Endothelial cell of umbilical vein (primary cell): ENCODE data around the gene PFN3. TPM values are rescaled to one million over a fixed set of nuclear protein-coding genes. Genes with fewer than 3 reads are reported as not detected.

Source experiments
- BruUV-seq: library from RNA; stranded (reverse); fragments of 400-500 nt; replicated peaks from 2 replicates; lab custom pipeline; 2021; lab: Mats Ljungman, UMichigan
- CTCF ChIA-PET: fragments of 300-600, 350-600 bp; sonication (Branson Sonifier 250); formaldehyde crosslinking; loops from one replicate; lab custom pipeline; 2021; ENCODE audit warnings: antibody characterized with exemption, inconsistent platforms; lab: Charles Lee
- POLR2A ChIA-PET: fragments of 300-600, 350-600 bp; sonication (Branson Sonifier 250); formaldehyde crosslinking; loops from one replicate; lab custom pipeline; 2021; ENCODE audit warnings: antibody characterized with exemption, inconsistent platforms; lab: Charles Lee
- DNase-seq: peaks from one replicate; pipeline ENCODE4 v3.0.0-alpha.2; 2011; ENCODE audit warnings: low read depth, low spot score
- FAIRE-seq: peaks from 2 replicates; lab custom pipeline; 2011; peaks lifted over from hg19 to GRCh38; lab: Jason Lieb, UNC
- H2AFZ ChIP-seq: 2 replicates; pipeline ENCODE4 v1.6.0; 2012; ENCODE audit warnings: low read depth, low read length, control low read depth, inconsistent platforms
- H3K27ac ChIP-seq: 2 replicates; pipeline ENCODE4 v1.5.1; 2011; ENCODE audit warnings: low read depth, mild to moderate bottlenecking, control low read depth, low read length, moderate library complexity; ENCODE audit not compliant: insufficient read depth
- H3K27me3 ChIP-seq, 2 experiments: 2 replicates each; pipeline versions ENCODE4 v1.6.0 to v1.6.1; 2011; ENCODE audit warnings: low read length in 2 of 2, mixed read lengths in 1 of 2; ENCODE audit not compliant: control insufficient read depth in 2 of 2, insufficient read depth in 2 of 2
- H3K36me3 ChIP-seq, 2 experiments: 2 replicates in 1 of 2; 3 replicates in 1 of 2; pipeline ENCODE4 v1.5.1; 2011; ENCODE audit warnings: low read length in 2 of 2, mild to moderate bottlenecking in 1 of 2, moderate library complexity in 1 of 2; ENCODE audit not compliant: control insufficient read depth in 2 of 2, insufficient read depth in 2 of 2; ENCODE audit errors: extremely low read depth in 1 of 2
- H3K4me1 ChIP-seq: 3 replicates; pipeline ENCODE4 v1.5.1; 2011; ENCODE audit warnings: mild to moderate bottlenecking, low read length; ENCODE audit not compliant: control insufficient read depth, insufficient read depth; ENCODE audit errors: extremely low read depth
- H3K4me2 ChIP-seq: 2 replicates; pipeline ENCODE4 v1.6.1; 2011; ENCODE audit warnings: low read length, control low read depth, mixed read lengths; ENCODE audit not compliant: insufficient read depth
- H3K4me3 ChIP-seq, 3 experiments: fragments of 200-600 bp in 1 of 3; sonication (generic), shearing (Covaris generic) in 1 of 3; replicated peaks in 1 of 3; 2 replicates each; pipeline ENCODE4 v1.5.1; 2011 to 2016; ENCODE audit warnings: control low read depth in 3 of 3, low read length in 3 of 3, mild to moderate bottlenecking in 2 of 3, inconsistent platforms in 1 of 3, low read depth in 1 of 3, moderate library complexity in 1 of 3; ENCODE audit not compliant: insufficient read depth in 1 of 3
- H3K79me2 ChIP-seq: 2 replicates; pipeline ENCODE4 v1.6.0; 2012; ENCODE audit warnings: low read length, inconsistent platforms; ENCODE audit not compliant: control insufficient read depth, insufficient read depth
- H3K9ac ChIP-seq: replicated peaks from 2 replicates; pipeline ENCODE3; 2011; ENCODE audit warnings: low read length, control low read depth; ENCODE audit not compliant: insufficient read depth; ENCODE audit errors: extremely low read depth
- H3K9me1 ChIP-seq: replicated peaks from 3 replicates; pipeline ENCODE4 v1.6.0; 2011; ENCODE audit warnings: mild to moderate bottlenecking, low read length; ENCODE audit not compliant: control insufficient read depth, insufficient read depth; ENCODE audit errors: extremely low read depth
- H3K9me3 ChIP-seq: replicated peaks from 2 replicates; pipeline ENCODE4 v1.5.1; 2012; ENCODE audit warnings: low read length, inconsistent platforms; ENCODE audit not compliant: control insufficient read depth, insufficient read depth
- H4K20me1 ChIP-seq: replicated peaks from 2 replicates; pipeline ENCODE3; 2011; ENCODE audit warnings: mild to moderate bottlenecking, low read length; ENCODE audit not compliant: control insufficient read depth, insufficient read depth; ENCODE audit errors: extremely low read depth
- CTCF ChIP-seq, 2 donors: IDR thresholded peaks; 1 replicate in 1 of 2; 2 replicates in 1 of 2; pipeline ENCODE4 v1.5.1; 2011; ENCODE audit warnings: low read length in 2 of 2, mild to moderate bottlenecking in 2 of 2, moderate library complexity in 2 of 2, control low read depth in 1 of 2, inconsistent platforms in 1 of 2, low read depth in 1 of 2; ENCODE audit not compliant: insufficient read depth in 1 of 2; ENCODE audit errors: extremely low read depth in 1 of 2
- EZH2 ChIP-seq: IDR thresholded peaks from 2 replicates; pipeline ENCODE4 v1.6.1; 2012; ENCODE audit warnings: borderline replicate concordance, low read depth, mild to moderate bottlenecking, moderate library complexity, low read length, inconsistent platforms; ENCODE audit not compliant: severe bottlenecking
- FOS ChIP-seq: IDR thresholded peaks from 2 replicates; pipeline ENCODE4 v1.6.1; 2011; ENCODE audit warnings: mild to moderate bottlenecking, low read length, moderate library complexity, borderline replicate concordance; ENCODE audit not compliant: insufficient read depth
- GATA2 ChIP-seq: IDR thresholded peaks from 2 replicates; pipeline ENCODE4 v1.7.0; 2011; ENCODE audit warnings: low read depth, mild to moderate bottlenecking, moderate library complexity, mixed read lengths, low read length; ENCODE audit not compliant: insufficient read length, insufficient read depth
- JUN ChIP-seq: IDR thresholded peaks from 2 replicates; pipeline ENCODE4 v1.6.1; 2011; ENCODE audit warnings: borderline replicate concordance, low read depth; ENCODE audit not compliant: insufficient read length, insufficient read depth
- MAX ChIP-seq: IDR thresholded peaks from 2 replicates; pipeline ENCODE4 v1.6.1; 2011; ENCODE audit not compliant: insufficient read depth, insufficient read length
- MYC ChIP-seq: IDR thresholded peaks from one replicate; pipeline ENCODE4 v1.6.1; 2011; ENCODE audit warnings: mild to moderate bottlenecking, low read depth, low read length
- POLR2A ChIP-seq: IDR thresholded peaks from 2 replicates; pipeline ENCODE4 v1.6.1; 2012; ENCODE audit warnings: low read depth, mild to moderate bottlenecking, control low read depth, low read length
- POLR2AphosphoS5 ChIP-seq: IDR thresholded peaks from 2 replicates; pipeline ENCODE4 v1.6.1; 2012; ENCODE audit warnings: low read depth, mild to moderate bottlenecking, control low read depth, low read length, moderate library complexity; ENCODE audit not compliant: insufficient read depth
- dilution Hi-C: fragments of 300-500 bp; cut with MboI; formaldehyde crosslinking; loops from one replicate; pipeline ENCODE4 v1.15.0; 2019; ENCODE audit warnings: low sequenced_read_pairs; ENCODE audit not compliant: extremely low pct_ligation_motif_present
- intact Hi-C: fragments of 100-400 bp; cut with micrococcal nuclease; formaldehyde crosslinking; loops from one replicate; pipeline ENCODE4 v1.10.0; 2022
- polyA plus RNA-seq, 4 experiments: library from polyadenylated mRNA; depleted of rRNA in 3 of 4; stranded (reverse) in 3 of 4; unstranded in 1 of 4; fragments of >200 nt; gene quantifications; 2 replicates each; pipeline versions ENCODE4 v1.2.1 to v1.2.3, GENCODE V29; 2011 to 2012; ENCODE audit warnings: missing spikeins in 1 of 4
- total RNA-seq: library from RNA; stranded (reverse); gene quantifications from 2 replicates; pipeline ENCODE4 v1.2.3, GENCODE V29; 2021

Gene PFN3
- total and polyA plus RNA-seq, 2 donors (not counting 3 experiments of a cell fraction or from before 2014, with no cell fraction given) = not detected

- Histone ChIP-seq H3K9me1 (no peaks in the 10 kb centered on the region), H3K9me3 (no peaks in the 10 kb centered on the region), H3K79me2 (peaks cover 21% of the 10 kb centered on the region), H3K4me2 (no peak overlapping the region), H4K20me1 (no peaks in the 10 kb centered on the region), H3K27ac (no peak overlapping the region), H3K9ac (no peak overlapping the region), H3K36me3 (no peaks in the 10 kb centered on the region), H3K4me3 (no peak overlapping the region), H3K27me3 (no peaks in the 10 kb centered on the region), H3K4me1 (peaks cover 36% of the 10 kb centered on the region), H2AFZ (no peak overlapping the region)
- no peak for DNase-seq
- dilution Hi-C loops = no loop called here
- CTCF ChIA-PET = interaction anchor here (3.3 to 6.3 kb wide), 2 partner anchors 16 to 45 kb away, joined by 10 to 31 read pairs; no protein-coding TSS in a partner anchor
- POLR2A ChIA-PET = no interaction called here
- intact Hi-C loops = no loop called here
- no peak for TF ChIP-seq MYC
- no TSS peak for BruUV-seq
- no peak for FAIRE-seq
These were observed 46.2 kb downstream of the PFN3 start for GRCh38 chr5:177354256-177354655.

- peaks cover 30% of the 10 kb centered on the region for H3K79me2 ChIP-seq
- no peak overlapping the region for H3K9ac ChIP-seq
- H3K27me3 ChIP-seq = no peaks in the 10 kb centered on the region
- H3K4me1 ChIP-seq = peaks cover 30% of the 10 kb centered on the region
- ChIA-PET POLR2A (no interaction called here), CTCF (interaction anchor here (1.3 to 6.3 kb wide), 3 partner anchors 17 to 239 kb away, joined by 3 to 31 read pairs (median 10); no protein-coding TSS in a partner anchor)
- DNase-seq (no peak), FAIRE-seq (no peak)
- no peaks in the 10 kb centered on the region for H3K9me3 ChIP-seq
- H3K27ac ChIP-seq = no peak overlapping the region
- H4K20me1 ChIP-seq = no peaks in the 10 kb centered on the region
- H3K4me3 ChIP-seq = no peak overlapping the region
- no peaks in the 10 kb centered on the region for H3K9me1 ChIP-seq
- no peak for TF ChIP-seq CTCF (IDR thresholded peaks at IDR 0.05; ENCODE audit: extremely low read depth in 1 of 2, insufficient read depth in 1 of 2, low read depth in 1 of 2, low read length in 2 of 2)
- TF ChIP-seq FOS = no peak
- no peak for TF ChIP-seq POLR2AphosphoS5
- TF ChIP-seq GATA2 = no peak
- TF ChIP-seq MAX = no peak
- TF ChIP-seq POLR2A = no peak
- TF ChIP-seq MYC = no peak
- no peak for TF ChIP-seq EZH2
- TF ChIP-seq JUN = no peak
- no peak overlapping the region for H3K4me2 ChIP-seq
- intact Hi-C loops = no loop called here
- no peak overlapping the region for H2AFZ ChIP-seq
- dilution Hi-C loops = no loop called here
- BruUV-seq = no TSS peak
- no peaks in the 10 kb centered on the region for H3K36me3 ChIP-seq
These were observed 47.4 kb downstream of the PFN3 start for GRCh38 chr5:177353093-177353492.
